ENCODE results near the gene QKI.
"Not testable (repeated sequence)": the region's sequence is repeated elsewhere in the genome, so short reads cannot be mapped to it uniquely, and the experiment has no call there.

The QKI gene

GRCh38 chr6:163588220-163588919, 173.9 kb downstream of the QKI start:
- no peak overlapping the region for H3K4me3 ChIP-seq (ENCODE audit: low read depth, low read length)
- TF ChIP-seq CTCF (IDR thresholded peaks at IDR 0.05; ENCODE audit: borderline replicate concordance, insufficient read depth, low read depth, low read length) = no peak

GRCh38 chr6:163589387-163589786, 174.9 kb downstream of the QKI start:
- no peak overlapping the region for H3K4me3 ChIP-seq (ENCODE audit: low read depth, low read length)
- TF ChIP-seq CTCF (IDR thresholded peaks at IDR 0.05; ENCODE audit: borderline replicate concordance, insufficient read depth, low read depth, low read length) = no peak

- not testable (repeated sequence) for H3K4me3 ChIP-seq (ENCODE audit: low read depth, low read length)
Measured at GRCh38 chr6:163590132-163590531, 175.6 kb downstream of the QKI start.

GRCh38 chr6:163592872-163593271, 178.4 kb downstream of the QKI start:
- no peak overlapping the region for H3K4me3 ChIP-seq (ENCODE audit: low read depth, low read length)

GRCh38 chr6:163596174-163596573, 181.7 kb downstream of the QKI start:
- no peak for TF ChIP-seq CTCF (IDR thresholded peaks at IDR 0.05; ENCODE audit: borderline replicate concordance, insufficient read depth, low read depth, low read length)
- H3K4me3 ChIP-seq (ENCODE audit: low read depth, low read length) = no peak overlapping the region

More at GRCh38 chr6:163592872-163593271, 178.4 kb downstream of the QKI start:
- TF ChIP-seq CTCF (IDR thresholded peaks at IDR 0.05; ENCODE audit: borderline replicate concordance, insufficient read depth, low read depth, low read length) = no peak

- no peak overlapping the region for H3K4me3 ChIP-seq (ENCODE audit: low read depth, low read length)
- no peak for TF ChIP-seq CTCF (IDR thresholded peaks at IDR 0.05; ENCODE audit: borderline replicate concordance, insufficient read depth, low read depth, low read length)
Measured at GRCh38 chr6:163599136-163599535, 184.6 kb downstream of the QKI start.

- H3K4me3 ChIP-seq (ENCODE audit: low read depth, low read length) = no peak overlapping the region
- TF ChIP-seq CTCF (IDR thresholded peaks at IDR 0.05; ENCODE audit: borderline replicate concordance, insufficient read depth, low read depth, low read length) = no peak
Measured at GRCh38 chr6:163599684-163600083, 185.2 kb downstream of the QKI start.
